Ovary (tissue), 9 donors: ENCODE results near the gene CLIP2. TPM values are rescaled to one million over a fixed set of nuclear protein-coding genes. Genes with fewer than 3 reads are reported as not detected.
"Not testable (repeated sequence)": the region's sequence is repeated elsewhere in the genome, so short reads cannot be mapped to it uniquely, and the experiment has no call there.

Source experiments
- DNase-seq, 5 donors: peaks; one replicate each; pipeline ENCODE4 v3.0.0-alpha.2; 2019 to 2020
- H3K27ac ChIP-seq, 2 donors: fragments of 200-600 bp; one replicate each; pipeline versions ENCODE4 v1.5.1 to v1.8.0; 2019 to 2022
- H3K27me3 ChIP-seq: fragments of 200-600 bp; one replicate; pipeline ENCODE4 v1.8.0; 2022
- H3K36me3 ChIP-seq: fragments of 200-600 bp; sonication (generic); one replicate; pipeline ENCODE4 v1.5.1; 2019
- H3K4me1 ChIP-seq: one replicate; pipeline ENCODE4 v1.8.1; 2013; ENCODE audit warnings: mild to moderate bottlenecking, moderate library complexity; ENCODE audit not compliant: insufficient read depth
- H3K4me3 ChIP-seq: fragments of 200-600 bp; sonication (generic); one replicate; pipeline ENCODE4 v1.5.1; 2017
- H3K9me3 ChIP-seq, 2 donors: fragments of 200-600 bp in 1 of 2; sonication (generic) in 1 of 2; one replicate each; pipeline versions ENCODE4 v1.5.1 to v1.8.1; 2013 to 2019; ENCODE audit warnings: mild to moderate bottlenecking in 1 of 2, moderate library complexity in 1 of 2
- CTCF ChIP-seq, 3 donors: fragments of 450-650 bp in 2 of 3; fragments of 200-600 bp in 1 of 3; IDR thresholded peaks; one replicate each; pipeline versions ENCODE4 v1.5.1 to v1.8.0; 2016 to 2022; ENCODE audit warnings: antibody characterized with exemption in 3 of 3, mild to moderate bottlenecking in 1 of 3
- EP300 ChIP-seq: sonication (generic); formaldehyde crosslinking; IDR thresholded peaks from one replicate; pipeline ENCODE4 v1.6.1; 2017; ENCODE audit warnings: antibody characterized with exemption
- POLR2A ChIP-seq: fragments of 450-650 bp; IDR thresholded peaks from one replicate; pipeline ENCODE4 v1.6.1; 2017; ENCODE audit warnings: antibody characterized with exemption, mild to moderate bottlenecking, moderate library complexity
- WGBS, 3 donors: extraction: QIAGEN DNeasy Blood & Tissue Kit in 1 of 3; methylation state at CpG; one replicate each; pipeline versions ENCODE4 v1.1.5 to v1.1.7; 2013 to 2017; 5-methylcytosine and 5-hydroxymethylcytosine counted together
- intact Hi-C, 4 donors: fragments of 100-400 bp; cut with DNase I; formaldehyde crosslinking; loops; one replicate each; pipeline versions ENCODE4 v1.11.0 to v1.15.1; 2022 to 2023
- polyA plus RNA-seq, 2 donors: library from polyadenylated mRNA; stranded (reverse); fragments of 200-250 nt in 1 of 2; fragments of 350-450 nt in 1 of 2; fragmentation: Illumina TruSeq in 1 of 2; extraction: RNeasy Lipid Tissue Mini Kit (QIAGEN cat#74804) in 1 of 2; gene quantifications; one replicate each; pipeline ENCODE4 v1.2.3, GENCODE V29; 2013 to 2014
- total RNA-seq, 7 donors: library from RNA; depleted of rRNA in 2 of 7; stranded (reverse); fragments of >200 nt in 2 of 7; fragmentation: NEBNext Ultra II Directional in 3 of 7; extraction: Animal tissue kit (Norgen Biotek cat#: 25700) in 3 of 7; gene quantifications; one replicate each; pipeline versions ENCODE4 v1.1.0 to v1.2.4, GENCODE V29; 2016 to 2023
- donor health status: DM: no; HTN: no; CAD: no; lungs with moderate emphysema.
- donor health status: DM: no; HTN: no; CAD: no.
- donor health status: Bipolar disorder and iron deficiency.
- donor health status: DM: yes; HTN: yes; CAD: no.
- donor health status: DM: no; HTN: no; CAD: no.
- donor health status: DM: yes; HTN: yes; CAD: no.

Gene CLIP2
- total and polyA plus RNA-seq, 9 donors, result 5.1 to 51.5 (median 28.9) TPM

- H3K4me1 ChIP-seq, result no peaks in the 10 kb centered on the region
- no peak for DNase-seq
- TF ChIP-seq POLR2A, result no peak
- H3K27ac ChIP-seq, result no peak overlapping the region
- WGBS, 3 donors, result 92 to 96% (median 93%) methylated on average over 8 of the region's 8 CpGs
- H3K27me3 ChIP-seq, result no peaks in the 10 kb centered on the region
- H3K4me3 ChIP-seq, result no peak overlapping the region
- no peaks in the 10 kb centered on the region for H3K9me3 ChIP-seq
- intact Hi-C loops, result loop anchor here in 1 of 4 donors (5.0 kb wide), 1 partner anchor 146 kb away; the partner anchor contains the start of gene RFC2
- no peaks in the 10 kb centered on the region for H3K36me3 ChIP-seq
Measured at GRCh38 chr7:74398426-74398825, 109.2 kb downstream of the CLIP2 start.

- Histone ChIP-seq H3K36me3 (no peaks in the 10 kb centered on the region), H3K27ac (no peak overlapping the region), H3K9me3 (no peaks in the 10 kb centered on the region), H3K4me3 (no peak overlapping the region), H3K27me3 (no peaks in the 10 kb centered on the region), H3K4me1 (no peaks in the 10 kb centered on the region)
- intact Hi-C loops, result loop anchor here in 1 of 4 donors (5.0 kb wide), 1 partner anchor 147 kb away; the partner anchor contains the start of gene RFC2
- no peak for DNase-seq
- 86 to 92% (median 90%) methylated on average over 6 of the region's 6 CpGs for WGBS, 3 donors
- TF ChIP-seq POLR2A, result no peak
- no peak for TF ChIP-seq CTCF (IDR thresholded peaks at IDR 0.05)
- no peak for TF ChIP-seq EP300
Measured at GRCh38 chr7:74399006-74399405, 109.8 kb downstream of the CLIP2 start.

GRCh38 chr7:74400420-74401136, 111.4 kb downstream of the CLIP2 start:
- H3K36me3 ChIP-seq, result no peaks in the 10 kb centered on the region
- H3K27ac ChIP-seq, result no peak overlapping the region
- no peaks in the 10 kb centered on the region for H3K9me3 ChIP-seq
- 77 to 82% (median 82%) methylated on average over 22 of the region's 22 CpGs for WGBS, 3 donors
- intact Hi-C loops, result loop anchor here (2.0 to 10.0 kb wide), 5 partner anchors 193 to 536 kb away; partner anchors contain the start of gene TMEM270 (in 1 of the 4)
- DNase-seq, result no peak
- H3K4me3 ChIP-seq, result no peak overlapping the region
- no peak for TF ChIP-seq EP300
- TF ChIP-seq POLR2A, result no peak
- no peak for TF ChIP-seq CTCF (IDR thresholded peaks at IDR 0.05)
- H3K27me3 ChIP-seq, result no peaks in the 10 kb centered on the region
- no peaks in the 10 kb centered on the region for H3K4me1 ChIP-seq

- intact Hi-C loops, result loop anchor here (2.0 to 10.0 kb wide), 5 partner anchors 194 to 536 kb away; partner anchors contain the start of gene TMEM270 (in 1 of the 4)
Measured at GRCh38 chr7:74401137-74401859, 112.1 kb downstream of the CLIP2 start.

GRCh38 chr7:74402668-74403067, 113.5 kb downstream of the CLIP2 start:
- 80 to 93% (median 90%) methylated on average over 3 of the region's 3 CpGs for WGBS, 3 donors
- intact Hi-C loops, result loop anchor here (5.0 to 10.0 kb wide), 4 partner anchors 195 to 538 kb away; partner anchors contain the start of gene TMEM270 (in 1 of the 4)
- not testable (repeated sequence) for H3K27me3 ChIP-seq, H3K27ac ChIP-seq, H3K9me3 ChIP-seq, DNase-seq, H3K36me3 ChIP-seq, H3K4me1 ChIP-seq, H3K4me3 ChIP-seq

More at GRCh38 chr7:74401137-74401859, 112.1 kb downstream of the CLIP2 start:
- Histone ChIP-seq H3K36me3 (no peaks in the 10 kb centered on the region), H3K4me1 (no peaks in the 10 kb centered on the region), H3K9me3 (no peaks in the 10 kb centered on the region), H3K27me3 (no peaks in the 10 kb centered on the region), H3K27ac (no peak overlapping the region), H3K4me3 (no peak overlapping the region)
- TF ChIP-seq CTCF (IDR thresholded peaks at IDR 0.05) (peak; percentile 86 to 93 (median 93)), EP300 (no peak), POLR2A (no peak)
- peak; percentile 65 to 84 (median 83) for DNase-seq
- 36 to 40% (median 37%) methylated on average over 14 of the region's 14 CpGs for WGBS, 3 donors
